ENCODE measurements around the gene SBNO2. TPM values are rescaled to one million over a fixed set of nuclear protein-coding genes. Genes with fewer than 3 reads are reported as not detected.
A peak's percentile ranks its signal among the peaks of the same experiment; 100 is the strongest.

SBNO2 gene
- total RNA-seq, 1 experiment from 2014 or later = 123 TPM

DNA sequence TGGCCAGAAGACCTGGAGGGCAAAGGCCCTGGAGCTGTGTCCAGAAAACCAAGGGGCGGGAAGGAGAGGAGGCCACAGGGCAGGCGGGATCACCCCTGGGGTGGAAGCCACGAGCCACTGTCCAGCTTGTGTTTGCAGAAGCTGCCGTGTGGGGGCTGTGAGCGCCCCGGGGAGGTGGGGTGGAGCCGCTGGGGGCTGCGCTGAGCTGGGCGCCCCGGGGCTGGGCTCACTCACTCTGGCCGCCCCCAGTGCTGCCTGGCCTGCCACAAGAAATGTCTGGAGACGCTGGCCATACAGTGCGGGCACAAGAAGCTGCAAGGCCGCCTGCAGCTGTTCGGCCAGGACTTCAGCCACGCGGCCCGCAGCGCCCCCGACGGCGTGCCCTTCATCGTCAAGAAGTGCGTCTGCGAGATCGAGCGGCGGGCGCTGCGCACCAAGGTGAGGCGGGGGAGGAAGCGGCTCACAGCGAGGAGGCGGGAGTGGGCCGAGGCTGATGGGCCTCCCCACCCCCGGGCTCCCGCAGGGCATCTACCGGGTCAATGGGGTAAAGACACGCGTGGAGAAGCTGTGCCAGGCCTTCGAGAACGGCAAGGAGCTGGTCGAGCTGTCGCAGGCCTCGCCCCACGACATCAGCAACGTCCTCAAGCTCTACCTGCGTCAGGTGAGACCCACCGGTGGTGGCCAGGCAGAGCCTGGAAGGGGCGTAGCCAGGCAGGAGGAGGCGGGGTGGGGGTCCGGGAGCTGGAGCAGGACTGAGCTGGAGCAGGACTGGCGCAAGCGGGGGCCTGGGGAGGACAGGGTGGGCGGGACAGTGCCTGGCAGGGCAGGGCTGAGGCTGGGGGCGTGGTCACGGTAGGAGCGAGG, 92.5 kb downstream of the SBNO2 start:
- intact Hi-C loops (cut with micrococcal nuclease) = no loop called here
- POLR2A ChIA-PET = interaction anchor here (0.6 to 1.7 kb wide), 3 partner anchors 13 to 136 kb away, joined by 3 to 4 read pairs (median 4); no protein-coding TSS in a partner anchor
- no peak for TF ChIP-seq CTCF (IDR thresholded peaks at IDR 0.05; ENCODE audit: unreplicated experiment)
- Mint-ChIP-seq H3K36me3 (ENCODE audit: insufficient read depth, unreplicated experiment) (peaks cover 42% of the 10 kb centered on the region), H3K27ac (ENCODE audit: low read depth, unreplicated experiment) (no peak overlapping the region), H3K4me1 (ENCODE audit: insufficient read depth, unreplicated experiment) (peaks cover 6% of the 10 kb centered on the region), H3K4me3 (ENCODE audit: unreplicated experiment) (peak overlapping the region; percentile 58), H3K9me3 (ENCODE audit: unreplicated experiment) (no peaks in the 10 kb centered on the region), H3K27me3 (ENCODE audit: insufficient read depth, unreplicated experiment) (no peaks in the 10 kb centered on the region)
- no TSS peak for BruUV-seq (replicated peaks)
- DNase-seq (ENCODE audit: unreplicated experiment) = no peak
- CTCF ChIA-PET = interaction anchor here (0.5 to 2.0 kb wide), 3 partner anchors 17 to 142 kb away, joined by 3 to 6 read pairs (median 5); no protein-coding TSS in a partner anchor

DNA sequence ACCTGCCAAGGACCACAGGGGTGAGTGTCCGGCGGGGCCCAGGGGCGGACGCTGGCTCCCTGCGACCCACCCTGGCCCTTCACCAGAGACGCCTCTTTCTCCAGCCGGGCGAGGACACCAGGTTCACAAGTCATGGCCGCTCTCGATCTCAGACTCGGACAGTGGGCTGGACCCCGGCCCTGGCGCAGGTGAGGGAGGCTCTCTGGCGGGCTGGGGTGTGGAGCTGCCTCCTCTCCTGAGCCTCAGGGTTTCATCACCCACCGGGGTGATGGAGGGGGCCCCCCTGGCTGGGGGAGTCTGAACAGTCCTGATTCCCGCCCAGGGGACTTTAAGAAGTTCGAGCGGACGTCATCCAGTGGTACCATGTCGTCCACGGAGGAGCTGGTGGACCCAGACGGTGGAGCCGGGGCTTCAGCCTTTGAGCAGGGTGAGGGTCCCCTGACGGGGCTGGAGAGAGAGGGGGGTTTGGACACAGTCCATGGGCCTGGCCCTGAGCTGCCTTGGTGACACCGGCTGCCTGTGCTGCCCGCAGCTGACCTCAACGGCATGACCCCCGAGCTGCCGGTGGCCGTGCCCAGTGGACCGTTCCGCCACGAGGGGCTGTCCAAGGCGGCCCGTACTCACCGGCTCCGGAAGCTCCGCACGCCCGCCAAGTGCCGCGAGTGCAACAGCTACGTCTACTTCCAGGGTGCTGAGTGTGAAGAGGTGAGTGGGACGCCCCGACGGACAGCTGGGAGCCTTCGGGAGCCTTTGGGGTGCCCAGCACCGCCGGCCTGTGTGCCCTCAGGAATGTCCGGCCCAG, 93.5 kb downstream of the SBNO2 start:
- BruUV-seq (replicated peaks) = no TSS peak
- intact Hi-C loops (cut with micrococcal nuclease) = no loop called here
- Mint-ChIP-seq H3K4me3 (ENCODE audit: unreplicated experiment) (no peak overlapping the region), H3K4me1 (ENCODE audit: insufficient read depth, unreplicated experiment) (peaks cover 12% of the 10 kb centered on the region), H3K27ac (ENCODE audit: low read depth, unreplicated experiment) (no peak overlapping the region), H3K27me3 (ENCODE audit: insufficient read depth, unreplicated experiment) (no peaks in the 10 kb centered on the region), H3K9me3 (ENCODE audit: unreplicated experiment) (no peaks in the 10 kb centered on the region), H3K36me3 (ENCODE audit: insufficient read depth, unreplicated experiment) (peaks cover 33% of the 10 kb centered on the region)
- DNase-seq (ENCODE audit: unreplicated experiment) = no peak
- ChIA-PET POLR2A (interaction anchor here (0.7 to 1.7 kb wide), 4 partner anchors 14 to 775 kb away, joined by 3 to 4 read pairs (median 3); no protein-coding TSS in a partner anchor), CTCF (interaction anchor here (0.6 to 2.0 kb wide), 3 partner anchors 16 to 164 kb away, joined by 3 to 6 read pairs (median 5); no protein-coding TSS in a partner anchor)
- TF ChIP-seq CTCF (IDR thresholded peaks at IDR 0.05; ENCODE audit: unreplicated experiment) = no peak

DNA sequence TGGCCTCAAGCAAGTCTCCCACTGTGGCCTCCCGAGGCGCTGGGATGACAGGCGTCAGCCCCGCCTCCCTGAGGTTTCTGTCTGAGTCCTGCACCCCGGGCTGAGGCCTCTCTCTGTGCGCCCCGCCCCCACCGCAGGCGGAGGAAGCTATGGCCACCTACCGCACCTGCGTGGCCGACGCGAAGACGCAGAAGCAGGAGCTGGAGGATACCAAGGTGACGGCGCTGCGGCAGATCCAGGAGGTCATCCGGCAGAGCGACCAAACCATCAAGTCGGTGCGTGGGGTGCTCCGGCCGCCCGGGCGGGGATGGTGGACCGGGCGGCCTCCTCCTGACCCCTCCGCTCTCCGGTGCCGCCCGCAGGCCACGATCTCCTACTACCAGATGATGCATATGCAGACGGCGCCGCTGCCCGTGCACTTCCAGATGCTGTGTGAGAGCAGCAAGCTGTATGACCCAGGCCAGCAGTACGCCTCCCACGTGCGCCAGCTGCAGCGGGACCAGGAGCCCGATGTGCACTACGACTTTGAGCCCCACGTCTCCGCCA, 94.4 kb downstream of the SBNO2 start:
- POLR2A ChIA-PET = interaction anchor here (0.7 kb wide), 1 partner anchor 141 kb away, joined by 3 read pairs; no protein-coding TSS in a partner anchor
- Mint-ChIP-seq H3K36me3 (ENCODE audit: insufficient read depth, unreplicated experiment) (peaks cover 26% of the 10 kb centered on the region), H3K9me3 (ENCODE audit: unreplicated experiment) (no peaks in the 10 kb centered on the region), H3K4me1 (ENCODE audit: insufficient read depth, unreplicated experiment) (peaks cover 14% of the 10 kb centered on the region), H3K4me3 (ENCODE audit: unreplicated experiment) (no peak overlapping the region), H3K27ac (ENCODE audit: low read depth, unreplicated experiment) (no peak overlapping the region), H3K27me3 (ENCODE audit: insufficient read depth, unreplicated experiment) (no peaks in the 10 kb centered on the region)
- no peak for DNase-seq (ENCODE audit: unreplicated experiment)
- CTCF ChIA-PET = interaction anchor here (0.6 kb wide), 1 partner anchor 165 kb away, joined by 3 read pairs; no protein-coding TSS in a partner anchor
- no peak for TF ChIP-seq CTCF (IDR thresholded peaks at IDR 0.05; ENCODE audit: unreplicated experiment)
- intact Hi-C loops (cut with micrococcal nuclease) = no loop called here
- BruUV-seq (replicated peaks) = no TSS peak

Data from MCF 10A (cell line).